22Rv1 (cell line): ENCODE data around the gene RHOB.

Experiments used
- CTCF ChIP-seq: fragments of 450-650 bp; IDR thresholded peaks from 2 replicates; pipeline ENCODE4 v1.5.1; 2017; ENCODE audit warnings: mild to moderate bottlenecking
- ZFX ChIP-seq: fragments of 450-650 bp; IDR thresholded peaks from 2 replicates; pipeline ENCODE4 v1.6.1; 2017; ENCODE audit warnings: antibody characterized with exemption, borderline replicate concordance

GRCh38 chr2:20430461-20431300 lies 16.2 kb upstream of the RHOB start:
- TF ChIP-seq CTCF (no peak), ZFX (no peak)
